Mesenchymal stem cell (in vitro differentiated cells and primary cell): Measurements from ENCODE around the gene ARID1B.

Source experiments
- DNase-seq: peaks from one replicate; pipeline ENCODE4 v3.0.0-alpha.2; 2013
- H2AFZ ChIP-seq: one replicate; pipeline ENCODE4 v1.6.1; 2013; ENCODE audit warnings: low read depth, mild to moderate bottlenecking, control low read depth, inconsistent platforms, low read length, moderate library complexity
- H2AK5ac ChIP-seq: 2 replicates; pipeline ENCODE4 v1.6.1; 2013; ENCODE audit warnings: low read length, moderate library complexity, mild to moderate bottlenecking, inconsistent platforms; ENCODE audit not compliant: severe bottlenecking
- H2BK120ac ChIP-seq: one replicate; pipeline ENCODE4 v1.6.1; 2013; ENCODE audit warnings: low read depth, mild to moderate bottlenecking, inconsistent platforms, low read length, moderate library complexity
- H2BK12ac ChIP-seq, 2 experiments: one replicate each; pipeline ENCODE4 v1.6.1; 2013; ENCODE audit warnings: inconsistent platforms in 2 of 2, low read length in 2 of 2, mild to moderate bottlenecking in 2 of 2, moderate library complexity in 2 of 2, control low read depth in 1 of 2
- H2BK15ac ChIP-seq: one replicate; pipeline ENCODE4 v1.6.1; 2013; ENCODE audit warnings: mild to moderate bottlenecking, low read depth, inconsistent platforms; ENCODE audit not compliant: poor library complexity, severe bottlenecking
- H2BK5ac ChIP-seq: 2 replicates; pipeline ENCODE4 v1.6.1; 2013; ENCODE audit warnings: low read depth, mild to moderate bottlenecking, low read length, control low read depth, inconsistent platforms; ENCODE audit not compliant: poor library complexity, severe bottlenecking
- H3K14ac ChIP-seq, 2 experiments: one replicate each; pipeline ENCODE4 v1.6.1; 2013; ENCODE audit warnings: inconsistent platforms in 2 of 2, low read length in 2 of 2, control low read depth in 1 of 2, mild to moderate bottlenecking in 1 of 2, moderate library complexity in 1 of 2
- H3K18ac ChIP-seq, 2 experiments: one replicate each; pipeline ENCODE4 v1.6.1; 2013; ENCODE audit warnings: inconsistent platforms in 2 of 2, low read length in 2 of 2, control low read depth in 1 of 2, low read depth in 1 of 2, mild to moderate bottlenecking in 1 of 2
- H3K23ac ChIP-seq, 2 experiments: one replicate each; pipeline ENCODE4 v1.6.1; 2013; ENCODE audit warnings: inconsistent platforms in 2 of 2, low read length in 2 of 2, mild to moderate bottlenecking in 2 of 2, moderate library complexity in 2 of 2, control low read depth in 1 of 2
- H3K27ac ChIP-seq: 2 replicates; pipeline ENCODE4 v1.5.1; 2013; ENCODE audit warnings: mild to moderate bottlenecking, moderate library complexity, low read length, control low read depth, inconsistent platforms; ENCODE audit not compliant: poor library complexity, severe bottlenecking
- H3K27me3 ChIP-seq, 2 experiments: 2 replicates each; pipeline versions ENCODE4 v1.6.1 to v1.7.0; 2013; ENCODE audit warnings: low read length in 2 of 2, mild to moderate bottlenecking in 2 of 2, moderate library complexity in 2 of 2, control low read depth in 1 of 2, inconsistent platforms in 1 of 2; ENCODE audit not compliant: control insufficient read depth in 1 of 2, insufficient read depth in 1 of 2
- H3K36me3 ChIP-seq, 2 experiments: 2 replicates each; pipeline versions ENCODE4 v1.6.1 to v1.7.0; 2013; ENCODE audit warnings: low read length in 2 of 2, control low read depth in 1 of 2, inconsistent platforms in 1 of 2, low read depth in 1 of 2, mild to moderate bottlenecking in 1 of 2; ENCODE audit not compliant: insufficient read depth in 2 of 2, control insufficient read depth in 1 of 2
- H3K4ac ChIP-seq, 2 experiments: one replicate each; pipeline ENCODE4 v1.6.1; 2013; ENCODE audit warnings: inconsistent platforms in 2 of 2, low read length in 2 of 2, mild to moderate bottlenecking in 2 of 2, moderate library complexity in 2 of 2, control low read depth in 1 of 2, low read depth in 1 of 2
- H3K4me1 ChIP-seq: 2 replicates; pipeline ENCODE4 v1.6.1; 2013; ENCODE audit warnings: low read depth, low read length, control low read depth; ENCODE audit not compliant: control insufficient read depth, insufficient read depth
- H3K4me2 ChIP-seq: 2 replicates; pipeline ENCODE4 v1.6.1; 2013; ENCODE audit warnings: low read length, mild to moderate bottlenecking, inconsistent platforms; ENCODE audit not compliant: poor library complexity, severe bottlenecking
- H3K4me3 ChIP-seq, 2 experiments: 2 replicates each; pipeline versions ENCODE4 v1.5.1 to v1.7.0; 2013; ENCODE audit warnings: low read length in 2 of 2, mild to moderate bottlenecking in 2 of 2, control low read depth in 1 of 2, low read depth in 1 of 2; ENCODE audit not compliant: insufficient read depth in 1 of 2
- H3K79me1 ChIP-seq: replicated peaks from 2 replicates; pipeline ENCODE4 v1.6.1; 2013; ENCODE audit warnings: mild to moderate bottlenecking, control low read depth, low read length, inconsistent platforms; ENCODE audit not compliant: poor library complexity, severe bottlenecking
- H3K9ac ChIP-seq: 2 replicates; pipeline ENCODE4 v1.7.0; 2013; ENCODE audit warnings: mild to moderate bottlenecking, low read length, moderate library complexity
- H3K9me3 ChIP-seq: 2 replicates; pipeline ENCODE4 v1.7.0; 2013; ENCODE audit warnings: mild to moderate bottlenecking, low read length; ENCODE audit not compliant: control insufficient read depth
- H4K8ac ChIP-seq: one replicate; pipeline ENCODE4 v1.6.1; 2013; ENCODE audit warnings: inconsistent platforms, mild to moderate bottlenecking, low read length, moderate library complexity
- H4K91ac ChIP-seq: one replicate; pipeline ENCODE4 v1.6.1; 2013; ENCODE audit warnings: mild to moderate bottlenecking, low read length, inconsistent platforms
- WGBS: methylation state at CpG from one replicate; pipeline ENCODE4 v1.1.7; 2013; ENCODE audit warnings: mixed read lengths; 5-methylcytosine and 5-hydroxymethylcytosine counted together

Gene ARID1B

DNA sequence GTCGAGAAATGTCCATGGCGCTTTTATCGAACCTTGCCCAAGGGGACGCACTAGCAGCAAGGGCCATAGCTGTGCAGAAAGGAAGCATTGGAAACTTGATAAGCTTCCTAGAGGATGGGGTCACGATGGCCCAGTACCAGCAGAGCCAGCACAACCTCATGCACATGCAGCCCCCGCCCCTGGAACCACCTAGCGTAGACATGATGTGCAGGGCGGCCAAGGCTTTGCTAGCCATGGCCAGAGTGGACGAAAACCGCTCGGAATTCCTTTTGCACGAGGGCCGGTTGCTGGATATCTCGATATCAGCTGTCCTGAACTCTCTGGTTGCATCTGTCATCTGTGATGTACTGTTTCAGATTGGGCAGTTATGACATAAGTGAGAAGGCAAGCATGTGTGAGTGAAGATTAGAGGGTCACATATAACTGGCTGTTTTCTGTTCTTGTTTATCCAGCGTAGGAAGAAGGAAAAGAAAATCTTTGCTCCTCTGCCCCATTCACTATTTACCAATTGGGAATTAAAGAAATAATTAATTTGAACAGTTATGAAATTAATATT, 430.4 kb downstream of the ARID1B start:
- Histone ChIP-seq H3K4me2 (no peak overlapping the region), H3K14ac (no peak overlapping the region), H3K9me3 (no peaks in the 10 kb centered on the region), H3K27ac (no peak overlapping the region), H3K79me1 (peaks cover 6% of the 10 kb centered on the region), H2AK5ac (no peak overlapping the region), H3K23ac (no peak overlapping the region), H2BK120ac (no peak overlapping the region), H3K4ac (peak overlapping the region in 1 of 2 experiments; percentile 10), H3K27me3 (no peaks in the 10 kb centered on the region), H4K8ac (no peak overlapping the region), H3K18ac (no peak overlapping the region), H3K4me1 (no peaks in the 10 kb centered on the region), H2AFZ (no peak overlapping the region), H3K9ac (no peak overlapping the region), H3K4me3 (no peak overlapping the region), H2BK12ac (no peak overlapping the region), H3K36me3 (peaks cover 26 to 67% of the 10 kb centered on the region in 2 experiments), H2BK5ac (no peak overlapping the region), H2BK15ac (no peak overlapping the region), H4K91ac (no peak overlapping the region)
- DNase-seq = no peak
- WGBS = 97% methylated on average over 14 of the region's 15 CpGs

GRCh38 chr6:157209865-157210530, 432.8 kb downstream of the ARID1B start:
- H3K18ac ChIP-seq = no peak overlapping the region
- H2AFZ ChIP-seq = no peak overlapping the region
- no peak overlapping the region for H2BK5ac ChIP-seq
- H3K27ac ChIP-seq = no peak overlapping the region
- H4K8ac ChIP-seq = no peak overlapping the region
- 94% methylated on average over 9 of the region's 10 CpGs for WGBS
- H2BK12ac ChIP-seq = no peak overlapping the region
- H3K4ac ChIP-seq = no peak overlapping the region
- no peak overlapping the region for H2BK120ac ChIP-seq
- H2AK5ac ChIP-seq = no peak overlapping the region
- DNase-seq = no peak
- no peak overlapping the region for H3K23ac ChIP-seq
- peaks cover 4% of the 10 kb centered on the region for H3K79me1 ChIP-seq
- H4K91ac ChIP-seq = no peak overlapping the region
- H3K27me3 ChIP-seq = no peaks in the 10 kb centered on the region
- H3K4me3 ChIP-seq = no peak overlapping the region
- H3K4me2 ChIP-seq = no peak overlapping the region
- no peak overlapping the region for H2BK15ac ChIP-seq
- H3K36me3 ChIP-seq = peaks cover 21 to 50% of the 10 kb centered on the region in 2 experiments
- H3K9me3 ChIP-seq = no peaks in the 10 kb centered on the region
- H3K14ac ChIP-seq = no peak overlapping the region
- no peak overlapping the region for H3K9ac ChIP-seq
- no peaks in the 10 kb centered on the region for H3K4me1 ChIP-seq

DNA sequence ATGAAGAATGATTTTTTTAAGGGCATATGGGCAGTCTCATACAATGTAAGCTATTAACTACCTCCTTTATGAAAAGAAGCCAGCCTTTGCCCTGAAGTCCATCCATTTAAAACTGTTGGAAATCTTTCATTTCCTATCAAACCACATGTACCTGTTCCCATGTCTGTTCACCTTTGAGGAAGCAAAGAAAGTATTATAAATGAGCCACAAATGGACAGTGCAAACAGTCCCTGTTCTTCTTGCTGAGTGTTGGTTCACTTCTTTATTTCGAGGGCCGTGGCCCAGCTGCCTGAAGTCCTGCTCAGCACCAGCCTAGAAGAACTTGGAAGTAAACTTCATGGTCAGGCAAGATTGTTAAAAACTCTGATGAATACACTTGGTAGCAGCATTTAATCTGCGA, 433.8 kb downstream of the ARID1B start:
- Histone ChIP-seq H3K9ac (no peak overlapping the region), H3K79me1 (peaks cover 4% of the 10 kb centered on the region), H2BK12ac (no peak overlapping the region), H2BK120ac (no peak overlapping the region), H3K4me1 (no peaks in the 10 kb centered on the region), H4K91ac (no peak overlapping the region), H3K4me2 (no peak overlapping the region), H3K23ac (no peak overlapping the region), H3K36me3 (peaks cover 21 to 41% of the 10 kb centered on the region in 2 experiments), H2AFZ (no peak overlapping the region), H3K4me3 (no peak overlapping the region), H3K9me3 (no peaks in the 10 kb centered on the region), H3K27ac (no peak overlapping the region), H2BK5ac (no peak overlapping the region), H2AK5ac (no peak overlapping the region), H3K18ac (no peak overlapping the region), H3K14ac (no peak overlapping the region), H3K4ac (no peak overlapping the region), H4K8ac (no peak overlapping the region), H2BK15ac (no peak overlapping the region), H3K27me3 (no peaks in the 10 kb centered on the region)
- 100% methylated on average over 3 of the region's 3 CpGs for WGBS
- DNase-seq = no peak

DNA sequence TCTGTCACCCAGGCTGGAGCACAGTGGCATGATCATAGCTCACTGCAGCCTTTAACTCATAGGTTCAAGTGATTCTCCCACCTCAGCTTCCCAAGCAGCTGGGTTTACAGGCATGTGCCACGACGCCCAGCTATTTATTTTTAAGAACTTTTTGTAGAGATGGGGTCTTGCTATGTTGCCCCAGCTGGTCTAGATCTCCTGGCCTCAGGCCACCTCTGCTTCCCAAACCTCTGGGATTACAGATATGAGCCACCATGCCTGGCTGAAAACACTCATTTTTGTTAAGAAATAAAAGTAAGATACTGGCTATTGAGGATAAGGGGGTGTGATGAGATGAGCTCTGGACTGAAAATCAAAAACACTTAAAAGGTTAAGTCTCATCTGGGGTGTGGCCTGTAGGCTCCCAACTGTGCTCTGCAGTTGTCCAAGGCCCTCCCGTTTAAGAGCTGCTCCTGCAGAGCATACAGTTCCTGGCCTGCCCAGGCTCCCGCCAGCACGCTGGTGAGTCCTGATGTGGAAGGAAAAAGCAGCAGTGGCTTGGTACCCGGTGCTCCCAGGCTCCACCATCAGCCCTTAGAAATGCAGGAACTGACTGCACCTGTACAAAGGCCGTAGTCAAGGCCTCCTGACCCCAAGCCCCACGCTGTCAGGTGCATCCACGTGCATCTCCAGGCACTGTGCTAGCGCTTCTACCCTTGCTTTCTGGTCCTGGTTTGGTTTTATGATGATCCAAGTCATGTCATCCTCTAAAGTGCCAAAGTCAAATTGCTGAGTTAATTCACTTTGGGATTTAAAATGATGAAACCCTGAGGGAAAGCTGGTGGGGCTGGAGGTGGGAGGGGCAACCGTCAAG, 434.7 kb downstream of the ARID1B start:
- no peak overlapping the region for H2AK5ac ChIP-seq
- H2BK120ac ChIP-seq = no peak overlapping the region
- H2BK12ac ChIP-seq = no peak overlapping the region
- H3K23ac ChIP-seq = no peak overlapping the region
- H2BK5ac ChIP-seq = no peak overlapping the region
- no peaks in the 10 kb centered on the region for H3K27me3 ChIP-seq
- H3K4me3 ChIP-seq = no peak overlapping the region
- H2BK15ac ChIP-seq = no peak overlapping the region
- H3K9me3 ChIP-seq = no peaks in the 10 kb centered on the region
- peaks cover 2% of the 10 kb centered on the region for H3K79me1 ChIP-seq
- H3K18ac ChIP-seq = no peak overlapping the region
- peaks cover 13 to 32% of the 10 kb centered on the region in 2 experiments for H3K36me3 ChIP-seq
- H3K27ac ChIP-seq = no peak overlapping the region
- H3K9ac ChIP-seq = no peak overlapping the region
- no peak overlapping the region for H3K14ac ChIP-seq
- H3K4ac ChIP-seq = no peak overlapping the region
- H2AFZ ChIP-seq = no peak overlapping the region
- WGBS = 83% methylated on average over 9 of the region's 11 CpGs
- H3K4me2 ChIP-seq = no peak overlapping the region
- H4K91ac ChIP-seq = no peak overlapping the region
- no peaks in the 10 kb centered on the region for H3K4me1 ChIP-seq
- no peak for DNase-seq
- no peak overlapping the region for H4K8ac ChIP-seq
